ENCODE measurements around the gene SMYD3. TPM values are rescaled to one million over a fixed set of nuclear protein-coding genes. Genes with fewer than 3 reads are reported as not detected.

The SMYD3 gene
- total and polyA plus RNA-seq, 2 of the 4 experiments (the other 2 are of a cell fraction) = 26.5 to 37.6 TPM

- dilution Hi-C loops (cut with HindIII; ENCODE audit: low sequenced_read_pairs, unreplicated experiment) (no loop called here), in situ Hi-C loops (cut with MboI; ENCODE audit: low sequenced_read_pairs) (no loop called here), intact Hi-C loops (cut with micrococcal nuclease) (no loop called here)
- Histone ChIP-seq H2BK5ac (ENCODE audit: low read depth, low read length, poor library complexity, severe bottlenecking) (no peak overlapping the region), H2BK20ac (ENCODE audit: low read depth, low read length) (no peak overlapping the region), H3K4ac (ENCODE audit: low read depth, low read length) (no peak overlapping the region), H4K20me1 (ENCODE audit: insufficient read depth, low read length) (no peaks in the 10 kb centered on the region), H3K4me2 (ENCODE audit: low read depth, low read length) (no peak overlapping the region), H3K9ac (ENCODE audit: low read depth, low read length) (no peak overlapping the region), H3K36me3 (ENCODE audit: control insufficient read depth, insufficient read depth, low read length) (no peaks in the 10 kb centered on the region), H3K27me3 (ENCODE audit: control insufficient read depth, insufficient read depth, low read length) (no peaks in the 10 kb centered on the region), H3K9me3 (ENCODE audit: control insufficient read depth, insufficient read depth, low read length) (no peaks in the 10 kb centered on the region), H3K4me3 (ENCODE audit: insufficient read depth, low read depth, low read length) (no peak overlapping the region), H4K8ac (ENCODE audit: low read depth in 2 of 2, low read length in 2 of 2) (no peak overlapping the region), H3K4me1 (ENCODE audit: control insufficient read depth, insufficient read depth, low read length) (peaks cover 2% of the 10 kb centered on the region), H2BK15ac (ENCODE audit: low read depth, low read length) (no peak overlapping the region), H3K18ac (ENCODE audit: low read depth, low read length) (no peak overlapping the region), H3K14ac (replicated peaks; ENCODE audit: low read depth, low read length) (0 out of 2 replicates have a peak overlapping the region, but pooled peaks have one; percentile 14), H3K27ac (ENCODE audit: insufficient read depth, low read length) (no peak overlapping the region), H3K56ac (ENCODE audit: extremely low read depth, insufficient read depth, low read length) (no peak overlapping the region), H3K79me1 (ENCODE audit: low read depth in 1 of 2, low read length in 2 of 2) (peaks cover 0 to 3% of the 10 kb centered on the region in 2 experiments; a peak in 1 of 4 replicates), H3K23ac (ENCODE audit: low read depth, low read length) (no peak overlapping the region), H2AK9ac (replicated peaks; ENCODE audit: low read depth, low read length, poor library complexity) (no peak overlapping the region), H3K9me1 (ENCODE audit: insufficient read depth, low read length) (no peaks in the 10 kb centered on the region), H4K5ac (ENCODE audit: low read depth, low read length) (no peak overlapping the region), H4K91ac (ENCODE audit: insufficient read depth, low read depth, low read length) (no peak overlapping the region), H2AFZ (replicated peaks; ENCODE audit: low read length, poor library complexity) (no peak overlapping the region), H2BK120ac (ENCODE audit: low read depth, low read length) (no peak overlapping the region), H2AK5ac (ENCODE audit: low read depth, low read length) (0 out of 2 replicates have a peak overlapping the region, but pooled peaks have one; percentile 9)
- ChIA-PET CTCF (interaction anchor here (0.7 kb wide), 1 partner anchor 21 kb away, joined by 5 read pairs; no protein-coding TSS in a partner anchor), POLR2A (ENCODE audit: unreplicated experiment) (interaction anchor here (0.6 kb wide), 1 partner anchor 271 kb away, joined by 3 read pairs; no protein-coding TSS in a partner anchor)
- no peak for TF ChIP-seq RCOR1 (IDR thresholded peaks at IDR 0.05; ENCODE audit: insufficient replicate concordance, low read length)
- no peak for TF ChIP-seq ELK1 (IDR thresholded peaks at IDR 0.05; ENCODE audit: borderline replicate concordance, low read depth, low read length)
- TF ChIP-seq CHD1 (IDR thresholded peaks at IDR 0.05; ENCODE audit: low read depth, low read length) = no peak
- no peak for TF ChIP-seq CEBPB (IDR thresholded peaks at IDR 0.05; ENCODE audit: low read depth, low read length)
- no peak for TF ChIP-seq CTCF (conservative IDR thresholded peaks at IDR 0.05; ENCODE audit: low read depth, low read length)
- TF ChIP-seq USF2 (IDR thresholded peaks at IDR 0.05; ENCODE audit: low read depth, low read length) = no peak
- TF ChIP-seq NFE2L2 (IDR thresholded peaks at IDR 0.05; ENCODE audit: low read depth, low read length) = no peak
- TF ChIP-seq MXI1 (IDR thresholded peaks at IDR 0.05; ENCODE audit: borderline replicate concordance, low read depth, low read length) = no peak
- no peak for TF ChIP-seq MAFK (IDR thresholded peaks at IDR 0.05; ENCODE audit: low read depth, low read length)
- no peak for TF ChIP-seq POLR2A (IDR thresholded peaks at IDR 0.05; ENCODE audit: low read depth, low read length)
- TF ChIP-seq SMC3 (IDR thresholded peaks at IDR 0.05; ENCODE audit: low read depth, low read length) = no peak
- BruUV-seq (replicated peaks) = no TSS peak
- DNase-seq = no peak
- WGBS, 2 experiments (ENCODE audit: extremely low coverage in 2 of 2, insufficient read length in 1 of 2) = no CpG with 5 or more reads among the region's 6 CpGs
- peak; percentile 29 for ATAC-seq (ENCODE audit: low read depth)
Observed at GRCh38 chr1:246178717-246179311, 328.3 kb downstream of the SMYD3 start.
